Esophagus muscularis mucosa (tissue), 3 donors: ENCODE data around the gene CRYBB1.

Experiments
- POLR2A ChIP-seq: fragments of 450-650 bp; IDR thresholded peaks from one replicate; pipeline ENCODE4 v1.6.1; 2017; ENCODE audit warnings: antibody characterized with exemption, moderate library complexity, mild to moderate bottlenecking, low read depth
- POLR2AphosphoS5 ChIP-seq, 2 donors: sonication (generic); formaldehyde crosslinking; IDR thresholded peaks; one replicate each; pipeline ENCODE4 v1.6.1; 2017; ENCODE audit warnings: antibody characterized with exemption in 2 of 2
- TF ChIP-seq, protein P1 (sequence below), 3 experiments: fragments of 200-600 bp in 2 of 3; fragments of 450-650 bp in 1 of 3; sonication (generic) in 2 of 3; IDR thresholded peaks; one replicate each; pipeline ENCODE4 v1.5.1; 2017 to 2019; ENCODE audit warnings: antibody characterized with exemption in 3 of 3, mild to moderate bottlenecking in 2 of 3, moderate library complexity in 1 of 3

DNA sequence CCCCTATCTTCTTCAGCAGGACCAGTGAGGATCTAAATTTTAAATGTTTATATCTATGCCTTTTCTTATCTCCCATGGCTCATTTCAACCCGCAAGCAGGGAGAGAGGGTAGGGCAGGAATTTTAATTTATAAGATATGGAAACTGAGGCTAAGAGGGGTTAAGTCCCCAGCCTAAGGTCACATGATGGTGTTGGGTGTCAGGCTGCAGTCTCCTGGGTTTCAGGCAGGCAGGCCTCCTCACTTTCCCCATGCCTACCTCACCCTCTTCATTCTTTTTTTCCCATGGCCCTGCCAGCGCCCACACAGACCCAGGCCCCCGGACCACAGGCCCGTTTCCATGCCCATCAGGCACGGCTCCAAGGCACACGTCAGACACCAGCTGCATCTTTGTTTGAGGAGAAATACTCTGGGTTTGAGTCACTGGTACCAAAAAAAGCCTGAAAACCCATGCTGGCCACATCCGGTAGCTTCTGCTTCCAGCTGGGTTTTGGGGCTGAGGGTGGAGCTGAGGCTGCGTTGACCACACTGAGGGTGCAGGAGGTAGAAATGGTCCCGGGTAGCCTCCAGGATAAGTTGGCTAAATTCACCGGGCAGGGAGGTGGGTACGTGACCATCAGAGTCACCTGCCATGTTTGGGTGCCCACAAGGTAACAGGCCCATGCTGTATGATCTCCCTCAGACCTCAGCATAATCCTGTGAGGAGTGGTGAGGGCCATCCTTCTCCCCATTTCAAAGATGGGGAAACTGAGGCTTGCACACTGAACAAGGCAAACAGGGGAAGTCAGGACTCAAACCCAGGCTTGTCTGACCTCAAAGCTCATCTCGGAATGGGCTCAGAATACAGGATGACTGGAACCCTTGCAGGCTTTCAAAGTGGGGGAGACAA lies 7.5 kb downstream of the CRYBB1 start:
- TF ChIP-seq POLR2AphosphoS5 (IDR thresholded peaks at IDR 0.05) (no peak), POLR2A (no peak)
- TF ChIP-seq, protein P1, sequence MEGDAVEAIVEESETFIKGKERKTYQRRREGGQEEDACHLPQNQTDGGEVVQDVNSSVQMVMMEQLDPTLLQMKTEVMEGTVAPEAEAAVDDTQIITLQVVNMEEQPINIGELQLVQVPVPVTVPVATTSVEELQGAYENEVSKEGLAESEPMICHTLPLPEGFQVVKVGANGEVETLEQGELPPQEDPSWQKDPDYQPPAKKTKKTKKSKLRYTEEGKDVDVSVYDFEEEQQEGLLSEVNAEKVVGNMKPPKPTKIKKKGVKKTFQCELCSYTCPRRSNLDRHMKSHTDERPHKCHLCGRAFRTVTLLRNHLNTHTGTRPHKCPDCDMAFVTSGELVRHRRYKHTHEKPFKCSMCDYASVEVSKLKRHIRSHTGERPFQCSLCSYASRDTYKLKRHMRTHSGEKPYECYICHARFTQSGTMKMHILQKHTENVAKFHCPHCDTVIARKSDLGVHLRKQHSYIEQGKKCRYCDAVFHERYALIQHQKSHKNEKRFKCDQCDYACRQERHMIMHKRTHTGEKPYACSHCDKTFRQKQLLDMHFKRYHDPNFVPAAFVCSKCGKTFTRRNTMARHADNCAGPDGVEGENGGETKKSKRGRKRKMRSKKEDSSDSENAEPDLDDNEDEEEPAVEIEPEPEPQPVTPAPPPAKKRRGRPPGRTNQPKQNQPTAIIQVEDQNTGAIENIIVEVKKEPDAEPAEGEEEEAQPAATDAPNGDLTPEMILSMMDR (IDR thresholded peaks at IDR 0.05) = no peak
